H1 (cell line): ENCODE results near the gene CRELD1. TPM values are rescaled to one million over a fixed set of nuclear protein-coding genes. Genes with fewer than 3 reads are reported as not detected.

Experiments
- polyA plus RNA-seq, 7 experiments: library from polyadenylated mRNA; depleted of rRNA in 3 of 7; stranded (reverse) in 5 of 7; unstranded in 2 of 7; fragments of >200 nt in 5 of 7; fragments of 200-250 nt in 2 of 7; gene quantifications; 1 replicate in 5 of 7; 2 replicates in 1 of 7; 4 replicates in 1 of 7; pipeline versions ENCODE4 v1.2.1 to v1.2.3, GENCODE V29; 2011 to 2013; ENCODE audit warnings: missing spikeins in 2 of 7, mixed read lengths in 2 of 7
- total RNA-seq: library from RNA; stranded (reverse); fragmentation: NEBNext Ultra II Directional; extraction: Animal tissue kit (Norgen Biotek cat#: 25700); gene quantifications from 2 replicates; pipeline ENCODE4 v1.2.1, GENCODE V29; 2021
- TF ChIP-seq, protein P1 (sequence below): IDR thresholded peaks from 2 replicates; pipeline ENCODE4 v1.6.1; 2012; ENCODE audit warnings: low read length, inconsistent platforms
- TF ChIP-seq, protein P2 (sequence below): IDR thresholded peaks from 2 replicates; pipeline ENCODE4 v1.6.1; 2011; ENCODE audit warnings: low read depth, mild to moderate bottlenecking, low read length; ENCODE audit not compliant: insufficient read depth

The CRELD1 gene
- total and polyA plus RNA-seq, 2 of the 8 experiments (the other 6 are each of a cell fraction or from before 2014, with no cell fraction given), result 12.9 to 15.1 TPM

- TF ChIP-seq, protein P1, sequence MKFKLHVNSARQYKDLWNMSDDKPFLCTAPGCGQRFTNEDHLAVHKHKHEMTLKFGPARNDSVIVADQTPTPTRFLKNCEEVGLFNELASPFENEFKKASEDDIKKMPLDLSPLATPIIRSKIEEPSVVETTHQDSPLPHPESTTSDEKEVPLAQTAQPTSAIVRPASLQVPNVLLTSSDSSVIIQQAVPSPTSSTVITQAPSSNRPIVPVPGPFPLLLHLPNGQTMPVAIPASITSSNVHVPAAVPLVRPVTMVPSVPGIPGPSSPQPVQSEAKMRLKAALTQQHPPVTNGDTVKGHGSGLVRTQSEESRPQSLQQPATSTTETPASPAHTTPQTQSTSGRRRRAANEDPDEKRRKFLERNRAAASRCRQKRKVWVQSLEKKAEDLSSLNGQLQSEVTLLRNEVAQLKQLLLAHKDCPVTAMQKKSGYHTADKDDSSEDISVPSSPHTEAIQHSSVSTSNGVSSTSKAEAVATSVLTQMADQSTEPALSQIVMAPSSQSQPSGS, result no peak
- TF ChIP-seq, protein P2, sequence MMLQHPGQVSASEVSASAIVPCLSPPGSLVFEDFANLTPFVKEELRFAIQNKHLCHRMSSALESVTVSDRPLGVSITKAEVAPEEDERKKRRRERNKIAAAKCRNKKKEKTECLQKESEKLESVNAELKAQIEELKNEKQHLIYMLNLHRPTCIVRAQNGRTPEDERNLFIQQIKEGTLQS, result no peak
These were observed 35.9 kb upstream of the CRELD1 start (continued) for GRCh38 chr3:9897408-9898372.
